Astrocyte of the spinal cord (primary cell): Measurements from ENCODE around the gene SPART.

Experiments
- DNase-seq: peaks from one replicate; pipeline ENCODE4 v3.0.0; 2011; ENCODE audit warnings: low read depth, low spot score
- H3K4me3 ChIP-seq: 2 replicates; pipeline ENCODE4 v1.5.1; 2011; ENCODE audit warnings: low read depth, mild to moderate bottlenecking, low read length, moderate library complexity
- in situ Hi-C: cut with HindIII; loops from 2 replicates; pipeline ENCODE4 v1.10.0; 2017; ENCODE audit warnings: low sequenced_read_pairs
- TF ChIP-seq, protein P1 (sequence below): IDR thresholded peaks from 2 replicates; pipeline ENCODE4 v1.5.1; 2012; ENCODE audit warnings: low read depth, mild to moderate bottlenecking, low read length, inconsistent platforms

Gene SPART

DNA sequence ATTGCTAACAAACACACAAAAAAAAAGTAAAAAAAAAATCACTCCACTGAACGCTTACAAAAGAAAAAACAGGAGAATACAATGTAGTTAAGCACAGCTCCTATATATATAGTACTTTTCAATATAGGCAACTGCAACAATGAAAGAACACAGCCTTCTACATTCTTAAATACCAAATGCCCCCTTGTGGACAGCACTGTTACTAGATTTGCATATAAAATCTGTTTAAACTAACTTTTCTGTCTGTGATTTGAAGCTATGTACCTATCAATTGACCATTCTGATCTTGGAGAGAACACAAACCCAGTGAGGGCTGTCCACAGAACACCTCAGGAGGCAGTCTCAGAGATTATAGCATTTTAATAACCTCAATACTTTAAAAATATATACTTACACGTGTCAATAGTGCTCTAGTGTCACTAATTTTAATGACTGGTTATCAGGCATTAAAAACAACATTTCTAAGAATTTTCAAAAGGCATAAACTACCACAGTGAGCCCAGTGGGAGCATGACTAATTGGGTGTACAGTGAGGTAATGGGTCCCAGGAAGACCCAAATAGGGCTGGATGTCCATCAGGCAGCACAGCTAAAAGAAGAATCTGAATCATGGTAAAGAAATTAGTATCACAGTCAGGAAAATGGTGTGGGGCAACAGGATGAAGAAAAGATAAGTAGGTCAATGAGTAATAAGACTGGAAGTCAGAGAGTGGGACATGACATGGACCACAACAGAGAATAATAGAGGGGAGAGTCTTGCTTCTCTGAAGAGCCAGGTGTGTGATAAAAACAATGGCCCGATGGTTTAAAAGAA lies 70.8 kb downstream of the SPART start:
- H3K4me3 ChIP-seq, result no peak overlapping the region
- TF ChIP-seq, protein P1, sequence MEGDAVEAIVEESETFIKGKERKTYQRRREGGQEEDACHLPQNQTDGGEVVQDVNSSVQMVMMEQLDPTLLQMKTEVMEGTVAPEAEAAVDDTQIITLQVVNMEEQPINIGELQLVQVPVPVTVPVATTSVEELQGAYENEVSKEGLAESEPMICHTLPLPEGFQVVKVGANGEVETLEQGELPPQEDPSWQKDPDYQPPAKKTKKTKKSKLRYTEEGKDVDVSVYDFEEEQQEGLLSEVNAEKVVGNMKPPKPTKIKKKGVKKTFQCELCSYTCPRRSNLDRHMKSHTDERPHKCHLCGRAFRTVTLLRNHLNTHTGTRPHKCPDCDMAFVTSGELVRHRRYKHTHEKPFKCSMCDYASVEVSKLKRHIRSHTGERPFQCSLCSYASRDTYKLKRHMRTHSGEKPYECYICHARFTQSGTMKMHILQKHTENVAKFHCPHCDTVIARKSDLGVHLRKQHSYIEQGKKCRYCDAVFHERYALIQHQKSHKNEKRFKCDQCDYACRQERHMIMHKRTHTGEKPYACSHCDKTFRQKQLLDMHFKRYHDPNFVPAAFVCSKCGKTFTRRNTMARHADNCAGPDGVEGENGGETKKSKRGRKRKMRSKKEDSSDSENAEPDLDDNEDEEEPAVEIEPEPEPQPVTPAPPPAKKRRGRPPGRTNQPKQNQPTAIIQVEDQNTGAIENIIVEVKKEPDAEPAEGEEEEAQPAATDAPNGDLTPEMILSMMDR, result peak; percentile 57
- peak; percentile 82 for DNase-seq
- in situ Hi-C loops, result no loop called here

DNA sequence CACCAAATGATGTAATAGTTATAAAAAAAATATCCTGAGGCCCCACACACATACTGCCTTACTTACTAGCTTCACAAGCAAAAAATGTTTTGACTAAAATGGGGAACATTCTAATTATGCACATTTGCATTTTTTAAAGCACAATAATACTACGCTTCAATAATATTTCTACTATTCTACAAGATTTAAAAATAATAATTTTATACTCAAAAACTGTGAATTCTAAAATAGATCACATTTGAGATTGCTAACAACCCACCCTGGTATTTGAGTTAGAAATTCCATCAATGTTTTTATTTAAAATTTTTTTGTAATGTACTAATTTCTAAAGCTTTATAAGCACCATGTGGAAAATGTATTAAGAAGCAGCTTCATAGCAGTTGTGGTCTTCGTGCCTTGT lies 72.8 kb downstream of the SPART start:
- no peak overlapping the region for H3K4me3 ChIP-seq
- in situ Hi-C loops, result no loop called here
- no peak for DNase-seq
- TF ChIP-seq, protein P1, result no peak

DNA sequence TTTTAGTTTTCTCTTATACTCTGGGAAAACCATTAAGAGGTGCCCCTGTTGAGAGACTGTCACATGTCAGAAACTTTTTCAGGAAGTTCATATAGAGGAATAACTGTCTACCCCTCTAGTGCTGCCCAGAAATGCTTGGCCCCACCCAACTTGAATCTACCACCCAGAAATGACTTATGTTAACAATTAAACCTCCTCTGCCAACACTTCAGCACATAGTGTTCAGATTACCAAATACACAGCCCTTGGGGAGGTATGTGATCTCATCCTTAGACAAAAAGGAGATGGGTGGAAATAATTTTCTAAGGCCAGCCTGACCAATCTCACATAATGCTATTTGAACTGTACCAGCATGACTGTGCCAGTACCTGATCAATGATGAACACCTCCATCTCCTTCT lies 84.2 kb downstream of the SPART start:
- TF ChIP-seq, protein P1, result no peak
- DNase-seq, result no peak
- H3K4me3 ChIP-seq, result no peak overlapping the region
- in situ Hi-C loops, result no loop called here

DNA sequence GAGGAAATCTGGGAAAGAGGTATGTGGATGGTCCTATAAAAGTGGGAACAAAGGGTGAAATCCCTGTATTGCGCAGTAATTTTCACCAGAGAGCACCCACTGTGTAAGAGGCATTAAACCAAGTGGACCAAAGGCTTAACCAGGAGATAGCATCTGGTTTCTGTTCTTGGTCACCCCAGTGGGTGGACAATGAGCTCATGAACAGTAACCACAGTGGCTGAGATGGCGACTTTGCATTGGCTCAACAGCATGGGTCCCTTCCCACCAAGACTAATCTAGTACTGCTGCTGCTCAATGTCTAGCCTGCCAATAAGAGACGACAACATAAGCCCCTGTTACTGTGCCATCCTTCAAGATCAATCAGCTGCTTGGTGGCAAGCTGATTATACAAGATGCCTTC lies 85.2 kb downstream of the SPART start:
- H3K4me3 ChIP-seq, result no peak overlapping the region
- in situ Hi-C loops, result no loop called here
- peak; percentile 26 for DNase-seq
- TF ChIP-seq, protein P1, result no peak

DNA sequence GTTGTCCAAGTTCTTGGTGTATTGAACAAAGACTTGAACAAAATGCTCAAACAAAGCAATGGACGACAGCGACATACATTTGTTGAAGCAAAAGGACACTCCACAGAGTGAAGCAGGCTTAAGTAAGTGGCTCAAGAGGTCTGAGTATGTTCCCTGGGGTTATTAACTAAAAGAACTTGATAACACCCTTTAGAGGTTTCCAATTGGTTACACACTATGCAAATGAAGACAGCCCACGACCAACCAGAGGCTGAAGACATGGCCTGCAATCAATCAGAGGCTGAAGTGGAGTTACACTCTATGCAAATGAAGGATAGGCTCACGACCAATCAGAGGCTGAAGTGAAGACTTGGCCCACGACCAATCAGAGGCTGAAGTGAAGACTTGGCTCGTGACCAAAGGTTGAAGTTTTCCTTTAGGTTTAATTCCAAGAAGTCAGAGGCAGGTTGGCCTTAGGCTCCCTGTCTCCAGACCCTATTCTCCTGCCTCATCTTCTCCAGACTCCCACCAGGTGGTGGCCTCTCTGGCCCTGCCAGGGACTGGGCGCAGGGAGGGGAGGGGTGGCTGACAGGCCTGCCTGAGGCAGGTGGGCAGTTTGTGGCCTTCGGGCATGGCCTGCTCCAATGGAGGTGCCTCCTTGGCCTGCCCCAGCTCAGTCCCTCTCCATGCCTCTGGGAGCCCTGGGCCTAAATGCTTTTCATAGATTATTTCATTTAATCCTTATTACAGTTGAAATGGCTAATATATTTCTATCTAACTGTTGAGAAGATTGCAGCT lies 86.6 kb downstream of the SPART start:
- no peak overlapping the region for H3K4me3 ChIP-seq
- TF ChIP-seq, protein P1, result no peak
- in situ Hi-C loops, result no loop called here
- no peak for DNase-seq

DNA sequence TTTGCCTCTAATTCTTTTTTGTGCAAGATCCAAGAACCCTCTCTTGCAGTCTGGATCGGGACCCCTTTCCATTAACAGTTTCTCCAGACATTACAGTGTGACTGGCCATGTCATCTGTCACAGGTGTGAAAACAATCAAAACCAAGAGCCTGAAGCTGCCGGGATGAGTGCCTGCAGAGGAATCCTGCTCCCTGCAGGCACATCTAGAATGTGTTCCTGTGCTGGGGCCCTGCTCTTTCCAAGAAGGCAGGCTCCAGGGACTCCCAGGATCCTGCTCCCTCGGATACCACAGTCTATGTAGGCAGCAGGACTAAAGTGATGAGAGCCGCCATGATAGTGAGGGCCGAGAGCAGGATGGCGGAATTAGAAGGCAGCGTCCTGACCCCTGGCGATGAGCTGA lies 87.4 kb downstream of the SPART start:
- no peak overlapping the region for H3K4me3 ChIP-seq
- TF ChIP-seq, protein P1, result no peak
- no peak for DNase-seq
- in situ Hi-C loops, result no loop called here
